HEK293 (cell line): ENCODE results near the gene SKIC8.

Experiments
- IKZF3 ChIP-seq: fragments of 450-650 bp; IDR thresholded peaks from 2 replicates; pipeline ENCODE4 v1.5.0; 2018; ENCODE audit warnings: missing biosample characterization, mild to moderate bottlenecking, missing genetic modification characterization, moderate library complexity
- TCF7L2 ChIP-seq: IDR thresholded peaks from 2 replicates; pipeline ENCODE4 v1.6.1; 2011; ENCODE audit warnings: low read depth, mild to moderate bottlenecking, inconsistent platforms, low read length, moderate library complexity, borderline replicate concordance
- ZBTB8A ChIP-seq: fragments of 450-650 bp; formaldehyde crosslinking; IDR thresholded peaks from 2 replicates; pipeline ENCODE4 v1.5.1; 2016; ENCODE audit warnings: missing biosample characterization, missing genetic modification characterization
- ZFP37 ChIP-seq: fragments of 450-650 bp; formaldehyde crosslinking; IDR thresholded peaks from 2 replicates; pipeline ENCODE4 v1.5.1; 2016; ENCODE audit warnings: missing biosample characterization, missing genetic modification characterization
- ZNF112 ChIP-seq: fragments of 450-650 bp; formaldehyde crosslinking; IDR thresholded peaks from 2 replicates; pipeline ENCODE4 v1.5.0; 2017; ENCODE audit warnings: missing biosample characterization, missing genetic modification characterization
- ZNF214 ChIP-seq: fragments of 450-650 bp; formaldehyde crosslinking; IDR thresholded peaks from 2 replicates; pipeline ENCODE4 v1.5.1; 2017; ENCODE audit warnings: missing biosample characterization, mild to moderate bottlenecking, missing genetic modification characterization, borderline replicate concordance
- ZNF473 ChIP-seq: fragments of 450-650 bp; formaldehyde crosslinking; IDR thresholded peaks from 2 replicates; pipeline ENCODE4 v1.5.1; 2017; ENCODE audit warnings: missing biosample characterization, missing genetic modification characterization
- ZNF529 ChIP-seq: fragments of 450-650 bp; formaldehyde crosslinking; IDR thresholded peaks from 2 replicates; pipeline ENCODE4 v1.5.1; 2017; ENCODE audit warnings: missing genetic modification characterization, missing biosample characterization; ENCODE audit not compliant: insufficient replicate concordance
- ZNF548 ChIP-seq: fragments of 450-650 bp; formaldehyde crosslinking; IDR thresholded peaks from 2 replicates; pipeline ENCODE4 v1.5.1; 2016; ENCODE audit warnings: missing biosample characterization, missing genetic modification characterization
- ZNF658 ChIP-seq: fragments of 450-650 bp; formaldehyde crosslinking; IDR thresholded peaks from 2 replicates; pipeline ENCODE4; 2016; ENCODE audit warnings: missing biosample characterization, missing genetic modification characterization
- TF ChIP-seq, protein P1 (sequence below): fragments of 450-650 bp; formaldehyde crosslinking; IDR thresholded peaks from 2 replicates; pipeline ENCODE4 v1.5.1; 2016; ENCODE audit warnings: missing biosample characterization, missing genetic modification characterization

DNA sequence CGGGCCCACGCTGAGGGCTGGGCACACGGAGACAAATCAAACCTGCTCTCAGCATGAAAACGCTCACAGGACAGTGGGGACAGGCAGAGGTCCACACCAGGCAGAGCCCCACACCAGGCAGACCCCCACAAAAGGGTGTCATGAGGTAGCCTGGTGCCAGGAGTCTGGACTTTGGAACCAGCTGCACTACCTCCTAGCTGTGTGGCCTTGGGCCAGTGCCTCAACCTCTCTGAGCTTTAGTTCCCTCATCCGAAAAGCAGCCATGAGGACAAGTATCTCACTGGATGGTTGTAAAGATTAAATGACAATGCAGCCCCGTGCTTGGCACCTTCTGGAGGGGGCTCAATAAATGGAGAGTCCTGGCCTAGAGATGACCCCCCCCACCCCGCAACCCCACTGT is 24.3 kb upstream of the SKIC8 start:
- TF ChIP-seq, protein P1, sequence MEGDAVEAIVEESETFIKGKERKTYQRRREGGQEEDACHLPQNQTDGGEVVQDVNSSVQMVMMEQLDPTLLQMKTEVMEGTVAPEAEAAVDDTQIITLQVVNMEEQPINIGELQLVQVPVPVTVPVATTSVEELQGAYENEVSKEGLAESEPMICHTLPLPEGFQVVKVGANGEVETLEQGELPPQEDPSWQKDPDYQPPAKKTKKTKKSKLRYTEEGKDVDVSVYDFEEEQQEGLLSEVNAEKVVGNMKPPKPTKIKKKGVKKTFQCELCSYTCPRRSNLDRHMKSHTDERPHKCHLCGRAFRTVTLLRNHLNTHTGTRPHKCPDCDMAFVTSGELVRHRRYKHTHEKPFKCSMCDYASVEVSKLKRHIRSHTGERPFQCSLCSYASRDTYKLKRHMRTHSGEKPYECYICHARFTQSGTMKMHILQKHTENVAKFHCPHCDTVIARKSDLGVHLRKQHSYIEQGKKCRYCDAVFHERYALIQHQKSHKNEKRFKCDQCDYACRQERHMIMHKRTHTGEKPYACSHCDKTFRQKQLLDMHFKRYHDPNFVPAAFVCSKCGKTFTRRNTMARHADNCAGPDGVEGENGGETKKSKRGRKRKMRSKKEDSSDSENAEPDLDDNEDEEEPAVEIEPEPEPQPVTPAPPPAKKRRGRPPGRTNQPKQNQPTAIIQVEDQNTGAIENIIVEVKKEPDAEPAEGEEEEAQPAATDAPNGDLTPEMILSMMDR: no peak
- TF ChIP-seq ZNF214 (tag by site-specific recombination) (no peak), ZFP37 (no peak), ZNF658 (tag by site-specific recombination) (no peak), ZNF529 (tag by site-specific recombination) (no peak), IKZF3 (tag by site-specific recombination) (no peak), TCF7L2 (no peak), ZNF548 (no peak), ZBTB8A (tag by site-specific recombination) (no peak), ZNF473 (tag by site-specific recombination) (no peak), ZNF112 (tag by site-specific recombination) (no peak)
